Limb (tissue), 2 donors: ENCODE data around the gene MINDY4.

Source experiments
- DNase-seq, 2 donors: peaks; one replicate each; pipeline ENCODE4 v3.0.0-alpha.2; 2016; ENCODE audit errors: extremely low spot score in 2 of 2

MINDY4 gene

GRCh38 chr7:30915005-30915601 lies 143.9 kb downstream of the MINDY4 start:
- no peak for DNase-seq

GRCh38 chr7:30915751-30916150 lies 144.5 kb downstream of the MINDY4 start:
- DNase-seq = no peak

GRCh38 chr7:30916255-30916654 lies 145.0 kb downstream of the MINDY4 start:
- DNase-seq = no peak

- DNase-seq = no peak
Measured at GRCh38 chr7:30916767-30917166, 145.6 kb downstream of the MINDY4 start.

- DNase-seq = no peak
Measured at GRCh38 chr7:30917216-30917893, 146.1 kb downstream of the MINDY4 start.

GRCh38 chr7:30918676-30919075 lies 147.5 kb downstream of the MINDY4 start:
- peak in 1 of 2 donors; percentile 20 for DNase-seq

- peak in 1 of 2 donors; percentile 34 for DNase-seq
Measured at GRCh38 chr7:30920021-30920583, 148.9 kb downstream of the MINDY4 start.

GRCh38 chr7:30920584-30921539 lies 149.6 kb downstream of the MINDY4 start:
- peak; percentile 45 to 49 for DNase-seq

- DNase-seq = peak in 1 of 2 donors; percentile 26
Measured at GRCh38 chr7:30921540-30922401, 150.6 kb downstream of the MINDY4 start.

GRCh38 chr7:30922596-30922995 lies 151.4 kb downstream of the MINDY4 start:
- no peak for DNase-seq

GRCh38 chr7:30923009-30923773 lies 152.0 kb downstream of the MINDY4 start:
- DNase-seq = no peak

GRCh38 chr7:30923774-30924413 lies 152.7 kb downstream of the MINDY4 start:
- DNase-seq = peak in 1 of 2 donors; percentile 26

- DNase-seq = no peak
Measured at GRCh38 chr7:30924624-30925023, 153.4 kb downstream of the MINDY4 start.

- DNase-seq = no peak
Measured at GRCh38 chr7:30925117-30925516, 153.9 kb downstream of the MINDY4 start.

GRCh38 chr7:30925913-30926312 lies 154.7 kb downstream of the MINDY4 start:
- no peak for DNase-seq

- DNase-seq = no peak
Measured at GRCh38 chr7:30926313-30926712, 155.1 kb downstream of the MINDY4 start.

GRCh38 chr7:30927040-30927439 lies 155.8 kb downstream of the MINDY4 start:
- no peak for DNase-seq

GRCh38 chr7:30927559-30927958 lies 156.3 kb downstream of the MINDY4 start:
- DNase-seq = no peak

GRCh38 chr7:30928254-30928872 lies 157.1 kb downstream of the MINDY4 start:
- peak in 1 of 2 donors; percentile 23 for DNase-seq
